ENCODE data around the gene FLT4.

Gene FLT4

GRCh38 chr5:180594311-180595045 is 54.9 kb downstream of the FLT4 start:
- in situ Hi-C loops (cut with MboI; ENCODE audit: low sequenced_read_pairs): no loop called here

DNA sequence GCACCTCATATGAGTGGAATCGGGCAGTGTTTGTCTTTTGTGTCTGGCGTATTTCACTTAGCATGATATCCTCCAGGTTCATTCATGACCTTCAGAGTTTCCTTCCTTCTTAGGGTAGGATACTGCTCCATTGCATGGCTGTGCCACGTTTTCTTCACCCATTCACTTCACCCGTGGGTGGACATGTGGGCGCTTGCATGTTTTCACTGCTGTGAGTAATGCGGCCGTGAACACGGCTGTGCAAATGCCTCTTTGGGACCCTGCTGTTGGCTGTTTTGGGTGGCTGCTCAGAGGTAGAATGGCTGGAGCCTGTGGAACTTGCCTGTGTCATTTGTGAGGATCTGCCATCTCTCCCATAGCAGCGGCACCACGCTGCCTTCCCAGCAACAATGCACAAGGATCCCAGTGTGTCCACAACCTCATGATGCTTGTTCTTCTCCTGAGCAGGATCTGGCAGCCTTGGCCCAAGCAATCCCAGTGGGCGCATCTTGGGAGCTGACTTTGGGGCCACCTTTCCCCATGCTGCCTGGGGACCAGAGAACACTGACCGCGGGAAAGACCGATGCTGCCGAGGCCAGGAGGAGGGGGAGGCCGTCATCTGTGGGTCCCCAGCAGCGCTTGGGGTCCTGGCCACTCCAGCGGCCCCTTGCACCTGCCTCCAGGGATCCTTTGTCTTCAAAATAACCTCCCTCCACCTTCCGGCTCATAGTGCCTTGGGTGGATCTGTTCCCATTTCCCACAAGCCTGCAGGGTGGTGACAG is 55.8 kb downstream of the FLT4 start:
- in situ Hi-C loops (cut with MboI; ENCODE audit: low sequenced_read_pairs): no loop called here

DNA sequence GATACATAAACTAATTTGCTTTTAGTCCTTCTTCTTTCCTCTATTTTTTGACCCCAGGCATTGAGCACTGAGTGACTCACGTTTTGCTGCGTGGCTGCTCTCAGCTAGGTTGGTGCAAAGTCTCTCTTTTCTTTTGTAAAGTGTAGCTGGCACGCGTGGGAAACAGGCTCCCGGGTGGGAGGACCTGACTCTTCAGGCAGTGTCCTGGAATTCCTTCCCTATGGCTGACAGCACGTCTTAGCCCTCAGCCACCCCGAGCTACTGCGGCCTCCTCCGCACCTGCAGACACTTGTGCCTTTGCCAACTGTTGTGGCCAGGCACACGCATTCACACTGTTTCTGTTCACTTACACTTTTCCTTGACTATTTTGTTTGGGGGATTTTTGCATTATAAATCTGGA is 57.2 kb downstream of the FLT4 start:
- in situ Hi-C loops (cut with MboI; ENCODE audit: low sequenced_read_pairs): no loop called here

- in situ Hi-C loops (cut with MboI; ENCODE audit: low sequenced_read_pairs): no loop called here
Observed at GRCh38 chr5:180591311-180591887, 58.0 kb downstream of the FLT4 start, which contains the start of gene SCGB3A1. TSS of gene SCGB3A1 (minus strand) at chr5:180591499. CDS start at chr5:180591462, 37 bp downstream.

DNA sequence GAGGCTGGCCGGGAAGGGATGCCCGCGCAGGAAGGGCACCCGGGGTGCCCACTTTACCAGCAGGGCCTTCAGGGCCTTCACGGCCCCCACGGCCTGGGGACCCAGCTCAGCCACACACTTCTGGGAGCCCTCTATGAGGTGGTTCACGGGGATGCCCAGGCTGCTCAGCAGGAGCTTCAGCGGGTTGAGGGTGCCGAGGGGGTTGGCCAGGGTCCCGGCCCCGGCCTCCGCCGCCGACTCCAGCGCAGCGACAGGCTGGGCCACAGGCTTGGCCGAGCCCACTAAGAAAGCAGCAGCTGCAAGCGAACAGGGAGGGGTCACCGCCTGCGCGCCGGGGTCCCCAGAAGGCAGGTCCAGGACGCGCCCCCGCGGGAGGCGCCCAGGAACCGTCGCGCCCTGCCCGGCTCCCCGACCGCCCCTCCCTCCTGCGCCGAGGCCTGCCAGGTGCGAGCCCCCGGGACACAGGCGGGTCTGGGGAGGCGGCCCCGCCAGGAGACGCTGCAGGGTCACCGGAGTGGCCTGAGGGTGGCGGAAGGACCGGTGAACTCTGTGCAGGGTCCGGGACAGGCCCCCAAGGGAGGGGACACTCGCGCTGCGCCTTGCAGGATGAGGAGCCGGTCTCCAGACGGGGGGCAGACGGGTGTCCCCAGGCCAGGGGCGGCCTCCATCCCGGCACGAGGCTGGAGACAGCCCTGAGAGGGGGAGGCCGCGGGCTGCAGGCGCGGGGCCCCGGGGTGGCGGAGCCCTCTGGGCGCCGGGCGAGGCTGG is 58.7 kb downstream of the FLT4 start:
- in situ Hi-C loops (cut with MboI; ENCODE audit: low sequenced_read_pairs): no loop called here

DNA sequence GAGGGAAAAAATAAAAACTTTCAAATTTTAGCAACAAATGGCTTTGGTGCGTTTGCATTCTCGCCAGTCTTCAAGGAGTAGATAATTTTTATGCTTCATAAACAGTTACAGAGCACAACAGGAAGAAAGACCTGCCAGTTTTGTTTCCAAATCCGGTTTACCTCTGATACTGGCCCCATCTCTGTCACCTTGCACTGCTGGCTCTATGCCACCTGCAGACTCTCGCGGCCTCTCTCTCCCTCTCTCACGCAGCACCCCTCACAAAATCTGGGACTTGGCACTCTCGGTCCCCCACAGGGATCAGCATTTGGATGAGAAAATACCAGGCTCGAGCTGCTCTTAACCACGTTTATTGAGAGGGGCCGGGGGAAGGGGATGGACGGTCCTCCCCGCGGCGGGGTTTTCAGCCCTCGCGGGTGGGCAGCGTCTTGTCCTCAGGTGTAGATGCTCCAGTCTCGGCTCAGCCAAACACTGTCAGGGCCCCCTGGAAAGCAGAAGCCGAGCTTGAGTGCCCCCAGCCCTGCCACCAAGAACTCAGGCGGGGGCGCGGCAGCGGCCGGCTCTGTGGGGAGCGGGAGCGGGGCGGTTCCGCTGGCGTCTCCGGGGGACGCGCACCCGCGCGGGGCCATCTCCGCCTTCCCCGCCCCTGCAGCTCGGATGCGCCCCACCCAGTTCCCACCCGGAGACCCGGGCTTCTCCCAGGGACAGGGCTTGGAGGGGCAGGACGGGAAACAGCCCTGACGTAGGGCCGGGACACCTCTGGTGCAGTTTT is 59.4 kb downstream of the FLT4 start:
- in situ Hi-C loops (cut with MboI; ENCODE audit: low sequenced_read_pairs): no loop called here

DNA sequence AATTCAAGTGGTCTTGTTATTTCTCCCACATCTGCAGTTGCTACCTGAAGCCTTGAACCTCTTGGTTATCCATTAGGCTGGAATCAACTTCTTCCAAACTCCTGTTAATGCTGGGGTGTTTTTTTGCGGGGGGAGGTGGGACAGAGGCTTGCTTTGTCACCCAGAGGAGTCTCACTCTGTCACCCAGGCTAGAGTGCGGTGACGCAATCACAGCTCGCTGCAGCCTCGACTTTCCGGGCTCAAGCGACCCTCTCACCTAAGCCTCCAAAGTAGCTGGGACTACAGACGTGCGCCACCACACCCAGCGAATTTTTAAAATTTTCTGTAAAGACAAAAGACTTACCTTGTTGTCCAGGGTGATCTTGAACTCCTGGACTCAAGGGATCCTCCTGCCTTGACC is 62.5 kb downstream of the FLT4 start:
- in situ Hi-C loops (cut with MboI; ENCODE audit: low sequenced_read_pairs): no loop called here

DNA sequence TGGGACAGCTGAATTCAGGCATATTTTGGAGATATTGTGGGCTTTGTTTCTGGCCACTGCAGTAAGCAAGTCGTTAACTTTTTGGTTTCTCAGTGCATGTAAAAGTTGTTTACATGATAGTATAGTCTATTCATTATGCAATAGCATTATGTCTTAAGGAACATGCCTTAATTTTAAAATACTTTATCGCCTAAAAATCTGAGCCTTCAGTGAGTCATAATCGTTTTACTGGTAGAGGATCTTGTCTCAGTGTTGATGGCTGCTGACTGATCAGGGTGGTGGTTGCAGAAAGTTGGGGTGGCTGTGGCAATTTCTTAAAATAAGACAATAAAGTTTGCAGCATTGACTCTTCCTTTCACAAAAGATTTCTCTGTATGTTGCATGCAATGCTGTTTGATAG is 63.2 kb downstream of the FLT4 start:
- in situ Hi-C loops (cut with MboI; ENCODE audit: low sequenced_read_pairs): no loop called here

DNA sequence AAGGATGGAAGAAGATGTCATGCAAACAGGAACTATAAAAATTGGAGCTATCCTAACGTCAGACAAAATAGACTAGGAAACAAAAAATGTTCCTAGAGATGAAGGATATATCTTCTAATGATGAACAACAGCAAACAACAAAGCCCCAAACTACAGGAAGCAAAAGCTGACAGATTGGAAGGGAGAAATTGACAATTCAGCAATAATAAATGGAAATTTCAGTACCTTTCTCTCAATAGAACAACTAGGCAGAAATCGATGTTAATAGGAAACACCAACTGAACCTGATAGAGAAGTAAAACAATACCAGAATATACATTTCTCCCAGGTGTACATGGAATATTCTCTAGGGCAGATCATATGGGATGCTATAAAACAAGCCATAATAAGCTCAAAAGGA is 65.7 kb downstream of the FLT4 start:
- in situ Hi-C loops (cut with MboI; ENCODE audit: low sequenced_read_pairs): no loop called here

DNA sequence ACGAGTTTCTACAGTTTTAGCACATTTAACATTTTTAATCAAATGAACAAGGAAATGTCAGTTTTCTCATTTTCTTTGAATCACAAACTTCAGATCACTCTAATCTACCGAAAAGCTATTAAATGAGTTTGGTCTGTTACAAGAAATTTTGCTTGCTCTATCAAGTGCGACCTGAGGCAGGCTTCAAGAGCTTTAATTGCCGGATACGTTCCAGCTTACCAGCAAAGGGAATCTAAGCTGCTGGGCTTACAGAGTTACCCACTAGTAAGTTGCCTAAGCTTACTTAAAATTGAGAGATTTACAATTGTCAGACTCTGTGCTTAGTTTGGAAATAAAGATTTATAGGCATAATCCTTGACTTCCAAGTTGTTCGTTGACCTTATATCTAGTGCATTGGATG is 68.7 kb downstream of the FLT4 start:
- in situ Hi-C loops (cut with MboI; ENCODE audit: low sequenced_read_pairs): no loop called here

DNA sequence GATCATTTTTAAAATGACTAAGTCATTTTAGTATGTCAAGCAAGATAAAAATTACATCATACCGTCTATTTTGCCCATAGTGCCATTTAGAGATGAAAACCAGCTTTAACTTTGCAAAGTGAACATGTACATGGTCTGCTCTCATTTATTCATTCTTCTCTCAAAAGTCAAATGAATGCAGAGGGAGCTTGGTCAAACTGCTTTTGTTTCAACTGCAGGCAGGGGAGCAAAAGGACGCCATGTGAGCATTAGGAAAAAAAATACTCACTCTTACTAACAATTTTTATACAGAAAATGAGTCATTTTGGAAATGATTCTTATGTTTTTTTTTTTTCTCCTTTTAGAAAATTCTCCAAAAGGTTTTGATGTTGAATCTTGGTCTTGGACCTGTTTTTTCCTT is 73.8 kb downstream of the FLT4 start:
- in situ Hi-C loops (cut with MboI; ENCODE audit: low sequenced_read_pairs): no loop called here

DNA sequence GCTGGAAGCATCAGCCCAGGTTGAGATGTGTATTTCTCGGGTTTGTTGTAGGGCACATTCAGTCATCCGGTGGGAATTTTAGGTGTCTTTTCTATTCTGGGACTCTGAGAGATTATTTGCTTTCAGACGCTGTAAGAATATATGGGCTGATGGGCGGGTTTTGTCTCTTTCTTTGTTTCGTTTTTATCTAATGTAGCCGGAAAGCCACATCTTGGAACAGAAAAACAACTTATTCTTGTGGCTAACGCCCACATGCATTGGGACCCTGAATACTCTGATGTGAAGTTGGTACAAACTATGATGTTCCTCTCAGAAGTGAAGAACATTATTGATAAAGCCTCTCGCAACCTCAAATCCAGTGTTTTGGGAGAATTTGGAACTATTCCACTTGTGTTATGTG is 80.5 kb downstream of the FLT4 start:
- in situ Hi-C loops (cut with MboI; ENCODE audit: low sequenced_read_pairs): no loop called here

DNA sequence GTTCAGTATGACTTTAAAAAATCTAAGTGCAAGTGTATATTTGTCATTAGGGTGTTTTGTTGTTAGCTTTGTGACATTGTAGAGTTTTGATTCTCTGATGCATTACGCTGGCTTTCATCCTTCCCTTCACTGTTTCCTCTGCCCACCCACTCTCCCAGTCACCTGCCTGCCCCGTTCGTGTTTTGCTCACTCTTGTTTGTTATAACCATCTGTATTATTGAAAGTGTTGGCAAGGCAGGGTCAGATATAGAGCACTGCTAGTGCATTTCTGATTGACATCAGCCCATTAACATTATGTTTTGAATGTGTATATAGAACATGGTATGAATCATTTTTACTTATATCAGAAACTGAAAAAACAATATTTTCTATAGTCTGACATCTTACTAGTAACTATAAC is 85.4 kb downstream of the FLT4 start:
- in situ Hi-C loops (cut with MboI; ENCODE audit: low sequenced_read_pairs): no loop called here

DNA sequence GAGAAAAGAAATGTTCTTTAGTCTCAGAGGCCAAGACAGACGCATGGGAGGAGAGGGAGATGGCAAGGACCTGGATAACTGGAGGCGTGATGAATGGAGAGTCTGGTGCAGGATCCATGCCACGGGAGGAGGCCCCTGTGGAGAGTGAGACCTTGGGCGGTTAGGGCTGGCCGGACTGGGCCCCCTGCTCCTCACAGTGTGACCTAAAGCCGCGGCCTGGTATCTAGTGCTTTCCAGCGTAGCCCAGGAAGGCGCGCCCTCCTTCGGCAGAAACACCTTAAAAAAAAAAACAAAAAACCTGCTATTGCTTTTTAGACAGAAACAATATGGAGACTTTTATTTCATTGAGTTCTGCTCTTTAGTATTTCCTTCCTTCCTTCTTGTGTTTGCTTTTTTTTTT is 91.2 kb downstream of the FLT4 start:
- in situ Hi-C loops (cut with MboI; ENCODE audit: low sequenced_read_pairs): no loop called here

DNA sequence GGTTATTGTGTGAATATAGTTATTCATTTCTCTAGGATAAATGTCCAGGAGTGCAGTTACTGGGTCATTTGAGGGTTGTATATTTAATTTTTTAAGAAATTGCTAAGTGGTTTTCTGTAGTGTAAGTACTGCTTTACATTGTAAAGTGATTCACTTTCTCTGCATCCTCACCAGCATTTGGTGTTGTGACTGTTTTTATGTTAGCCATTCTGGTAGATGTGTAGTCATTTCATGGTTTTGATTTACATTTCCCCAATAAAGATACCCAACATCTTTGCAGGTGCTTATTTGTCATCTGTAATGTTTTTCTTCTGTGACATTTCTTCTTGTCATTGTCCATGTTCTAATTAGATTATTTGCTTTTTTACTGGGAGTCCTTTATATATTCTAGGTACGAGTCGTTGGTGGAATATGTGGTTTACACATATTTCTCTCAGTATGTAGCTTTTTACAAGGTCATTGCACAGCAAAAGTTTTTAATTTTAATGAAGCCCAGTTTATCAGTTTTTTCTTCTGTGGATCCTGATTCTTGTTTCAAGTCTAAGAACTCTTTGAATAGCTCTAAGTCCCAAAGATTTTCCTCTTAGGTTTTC is 92.1 kb downstream of the FLT4 start:
- in situ Hi-C loops (cut with MboI; ENCODE audit: low sequenced_read_pairs): no loop called here

- in situ Hi-C loops (cut with MboI; ENCODE audit: low sequenced_read_pairs): no loop called here
Observed at GRCh38 chr5:180555168-180555921, 94.1 kb downstream of the FLT4 start.

- in situ Hi-C loops (cut with MboI; ENCODE audit: low sequenced_read_pairs): no loop called here
Observed at GRCh38 chr5:180553530-180553929, 95.9 kb downstream of the FLT4 start.
